ENCODE data around the gene PLA2G4A.

PLA2G4A gene

GRCh38 chr1:187032982-187033692 lies 204.4 kb downstream of the PLA2G4A start:
- no peak for DNase-seq

DNA sequence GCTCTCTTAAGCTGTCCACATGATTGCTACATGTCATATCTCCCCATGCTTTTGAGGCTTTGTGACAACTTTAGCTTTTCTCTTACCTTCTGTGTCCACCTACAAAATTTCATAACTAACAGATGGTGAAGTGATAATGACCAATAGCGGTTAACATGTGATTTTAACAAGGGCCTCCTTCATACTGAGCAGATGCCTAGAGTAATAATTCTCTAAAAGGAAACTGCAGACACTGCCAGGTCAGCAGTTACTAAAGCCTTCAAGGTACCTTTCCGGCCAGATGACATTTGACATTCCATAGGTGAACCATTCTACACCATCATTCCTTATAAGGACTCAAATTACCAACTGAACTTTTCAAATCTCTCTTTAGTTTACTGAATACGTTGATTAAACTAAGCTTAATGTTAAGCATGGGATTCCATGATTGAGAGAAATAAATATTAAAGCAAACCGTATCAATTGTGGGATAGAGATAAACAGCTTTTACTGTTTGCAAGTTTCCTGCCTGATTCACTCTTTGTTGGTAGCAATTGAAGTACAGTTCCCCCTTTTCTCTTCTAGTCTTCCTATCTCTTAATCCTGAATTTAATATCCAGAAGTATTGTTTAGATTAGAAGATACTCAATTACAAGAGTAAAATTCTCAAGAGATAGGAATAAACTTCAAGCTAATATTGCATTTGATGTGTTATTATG lies 205.1 kb downstream of the PLA2G4A start:
- DNase-seq: no peak

GRCh38 chr1:187034501-187034900 lies 205.8 kb downstream of the PLA2G4A start:
- DNase-seq: no peak

DNA sequence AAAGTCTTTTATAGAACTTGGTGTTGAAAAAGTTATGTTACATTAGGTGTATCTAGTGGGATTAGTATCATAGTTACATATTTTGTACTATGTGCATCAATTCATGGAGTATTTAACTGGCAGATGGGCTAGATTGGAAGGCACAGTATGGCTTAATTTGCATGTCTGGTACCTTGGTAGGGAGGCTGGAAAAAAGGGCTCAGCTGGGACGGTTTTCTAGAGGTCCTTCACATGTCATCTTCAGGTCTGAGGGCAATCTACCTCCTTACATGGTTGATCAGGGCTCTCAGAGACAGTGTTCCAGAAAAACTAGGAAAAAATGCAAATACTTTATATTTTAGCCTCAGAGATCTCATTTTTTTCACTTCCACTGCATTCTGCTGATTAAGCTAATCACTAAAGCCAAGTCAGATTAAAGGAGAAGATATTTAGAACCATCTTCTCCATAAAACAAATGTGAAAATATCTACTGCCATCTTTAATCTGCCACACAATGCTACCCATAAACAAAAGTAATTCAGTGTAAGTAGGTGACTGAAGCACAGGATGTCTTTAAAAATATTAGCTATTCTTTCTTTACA lies 209.3 kb downstream of the PLA2G4A start:
- no peak for DNase-seq

Measured in activated gamma-delta T cell (primary cell).